ENCODE results near the gene QTRT2.

- TF ChIP-seq POLR2A (IDR thresholded peaks at IDR 0.05) (no peak), CTCF (IDR thresholded peaks at IDR 0.05) (no peak)
Observed at GRCh38 chr3:114092151-114093015, 35.8 kb downstream of the QTRT2 start.

Measured in thyroid gland (tissue), 4 donors.